Stimulated activated CD4-positive, alpha-beta T cell treated with anti-CD3 and anti-CD28 coated beads, Interleukin-2, amount 100 ng/mL, for 4 hours (primary cell): ENCODE data around the gene NAMPT.
"Not testable (repeated sequence)": the region's sequence is repeated elsewhere in the genome, so short reads cannot be mapped to it uniquely, and the experiment has no call there.

Experiments
- DNase-seq: peaks from one replicate; pipeline ENCODE4 v3.0.0-alpha.2; 2020; ENCODE audit warnings: low read depth

The NAMPT gene

DNA sequence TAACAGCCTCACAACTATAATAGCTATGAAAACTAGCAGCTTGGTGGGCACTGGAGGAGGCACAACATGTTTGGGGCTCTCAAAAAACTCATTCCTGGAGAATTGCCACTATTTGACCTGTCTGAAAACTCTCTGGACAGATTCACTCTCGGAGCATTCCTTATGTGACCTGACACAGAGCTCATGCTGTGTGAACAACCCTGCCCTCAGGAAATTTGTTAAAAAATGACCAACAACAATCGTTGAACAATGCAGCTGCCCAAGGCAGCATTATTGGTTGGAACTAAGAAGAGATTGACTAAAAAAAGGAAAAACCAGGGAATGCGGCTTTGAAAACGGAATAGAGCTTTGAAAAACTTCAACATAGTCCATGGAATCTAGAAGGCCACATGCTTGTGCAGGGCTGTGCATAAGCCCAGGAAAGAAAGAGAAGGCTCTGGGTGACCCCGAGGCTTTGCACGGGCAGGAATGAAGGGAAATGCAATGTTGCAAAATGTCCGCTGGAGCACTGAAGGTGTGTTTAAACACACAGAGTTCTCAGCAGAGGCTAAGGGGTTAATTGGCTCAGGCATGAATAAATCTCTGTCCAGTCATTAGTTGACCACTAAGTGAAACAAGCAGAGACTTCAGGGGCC is 52.8 kb downstream of the NAMPT start:
- DNase-seq, result no peak

DNA sequence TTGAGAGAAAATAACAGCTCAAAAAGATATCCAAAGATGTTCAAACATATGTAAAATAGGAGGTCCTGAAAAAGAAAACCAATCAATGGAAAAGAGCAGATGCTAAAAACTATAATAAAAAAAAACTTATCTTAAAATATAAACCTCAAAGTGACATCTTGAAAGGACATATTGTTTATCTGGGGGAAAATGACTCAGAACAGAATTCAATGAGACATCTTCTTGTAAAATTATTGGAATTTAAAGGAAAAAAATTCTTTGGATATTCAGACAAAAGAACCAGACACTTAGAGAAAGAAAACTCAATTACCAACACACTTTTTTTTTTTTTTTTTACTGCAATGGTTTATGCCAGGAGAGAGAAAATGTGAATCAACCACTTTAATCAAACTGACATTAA is 58.9 kb downstream of the NAMPT start:
- no peak for DNase-seq

DNA sequence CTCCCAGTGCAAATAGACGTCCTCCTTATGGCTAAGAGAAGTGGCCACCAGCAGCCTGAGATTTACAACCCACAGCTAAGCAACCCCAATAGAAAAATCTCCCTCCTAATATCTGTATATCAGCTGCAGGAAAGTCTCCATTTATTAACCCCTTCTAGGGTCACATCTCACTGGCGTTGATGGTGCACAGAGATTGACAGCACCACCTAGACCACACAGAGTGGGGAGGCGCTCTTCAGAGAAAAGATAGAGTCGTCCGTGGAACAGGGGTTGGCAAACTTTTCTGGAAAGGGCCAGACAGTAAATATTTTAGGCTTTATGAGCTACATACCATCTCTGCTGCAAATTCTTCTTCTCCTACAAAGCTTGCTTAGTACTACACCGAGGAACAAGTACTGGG is 60.0 kb downstream of the NAMPT start:
- DNase-seq, result no peak

DNA sequence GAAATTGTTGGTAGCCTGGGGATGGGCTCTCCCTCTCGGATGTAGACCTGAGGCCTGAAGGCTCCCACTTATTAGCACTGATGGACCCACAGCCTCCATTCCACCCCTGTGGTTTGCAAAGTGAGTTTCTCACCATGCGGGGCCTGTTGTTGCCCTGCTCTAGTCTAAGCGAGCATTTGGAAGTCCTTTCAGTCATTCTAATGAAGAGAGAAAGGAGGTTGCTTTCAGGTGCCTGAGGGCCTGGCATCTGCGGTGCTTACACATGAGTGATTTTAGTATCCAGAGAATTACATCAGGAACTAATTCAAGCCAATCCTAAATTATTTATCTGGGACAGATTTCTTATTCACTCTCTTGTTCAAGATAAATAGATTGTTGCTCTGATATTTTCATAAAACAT is 61.6 kb downstream of the NAMPT start:
- no peak for DNase-seq

DNA sequence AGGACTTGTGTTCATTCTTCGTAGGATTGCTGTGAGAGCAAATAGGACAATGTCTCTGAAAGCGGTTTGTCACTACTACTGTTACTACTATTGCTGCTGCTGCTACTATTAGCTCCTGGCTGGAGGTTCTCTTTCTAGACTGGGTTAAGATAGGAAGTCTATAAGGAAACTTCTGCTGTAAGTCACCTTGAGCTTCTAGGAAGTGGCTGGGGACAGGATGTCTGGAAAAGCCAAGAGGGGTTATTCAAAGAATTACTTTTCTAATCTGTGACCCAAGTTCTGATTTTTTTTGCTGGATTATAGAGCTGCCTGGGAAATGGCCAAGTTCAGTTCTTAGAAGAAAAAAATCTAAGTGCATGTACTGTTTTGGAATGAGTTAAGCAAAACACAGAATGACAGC is 62.2 kb downstream of the NAMPT start:
- no peak for DNase-seq

DNA sequence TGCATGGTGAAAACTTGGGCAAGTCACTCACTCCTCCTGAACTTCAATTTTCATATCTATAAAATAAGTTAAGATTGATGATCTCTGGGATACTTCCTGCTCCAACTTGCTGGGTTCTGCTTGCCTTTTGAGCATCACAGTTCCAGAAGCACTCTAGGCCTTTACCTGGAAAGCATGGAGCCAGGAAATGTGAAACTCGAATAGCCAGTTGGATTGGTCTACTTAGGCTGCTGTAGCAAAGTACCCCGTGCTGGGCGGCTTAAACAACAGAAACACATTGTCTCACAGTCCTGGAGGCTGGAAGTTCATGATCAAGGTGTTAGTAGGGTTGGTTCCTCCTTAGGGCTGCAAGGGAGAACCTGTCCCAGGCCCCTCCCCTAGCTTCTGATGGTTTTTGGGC is 64.5 kb downstream of the NAMPT start:
- DNase-seq, result no peak

DNA sequence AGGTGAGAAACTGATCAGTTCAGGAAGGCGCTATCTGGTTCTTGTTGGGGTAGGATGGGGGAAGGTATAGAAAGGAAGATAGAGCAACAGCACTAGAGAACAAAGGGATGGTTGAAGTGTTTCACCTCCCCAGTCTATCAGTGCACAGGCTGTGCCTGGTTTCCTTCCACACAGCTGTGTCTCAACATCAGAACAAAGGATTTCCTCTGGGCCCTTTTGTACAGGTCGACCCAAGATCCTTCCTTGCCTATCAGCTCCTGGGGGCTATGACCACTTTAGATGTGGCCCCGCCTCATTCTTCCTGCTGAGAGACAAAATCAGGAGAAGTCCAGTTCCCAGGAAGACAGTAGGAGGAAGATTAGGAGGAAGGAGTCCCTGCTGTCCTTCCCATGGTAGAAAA is 65.6 kb downstream of the NAMPT start:
- DNase-seq, result no peak

DNA sequence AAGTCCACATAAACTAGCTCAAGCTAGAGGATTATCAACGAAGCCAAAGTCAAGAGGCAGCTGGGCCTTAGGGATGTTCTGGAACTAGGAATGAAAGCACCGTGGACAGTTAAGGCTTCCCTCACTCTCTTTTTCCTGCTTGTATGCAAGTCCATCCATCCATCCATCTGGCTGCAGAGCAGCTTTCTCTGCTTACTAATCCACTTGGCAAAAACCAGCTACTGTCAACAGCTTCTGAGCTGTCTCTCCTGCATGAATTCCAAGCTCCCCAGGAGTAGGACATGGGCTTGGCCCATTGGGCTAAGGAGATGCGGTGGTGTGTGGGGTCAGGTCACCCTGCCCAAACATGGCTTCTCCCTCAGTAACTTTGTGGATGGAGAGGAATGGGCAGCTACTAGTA is 66.2 kb downstream of the NAMPT start:
- DNase-seq, result no peak

DNA sequence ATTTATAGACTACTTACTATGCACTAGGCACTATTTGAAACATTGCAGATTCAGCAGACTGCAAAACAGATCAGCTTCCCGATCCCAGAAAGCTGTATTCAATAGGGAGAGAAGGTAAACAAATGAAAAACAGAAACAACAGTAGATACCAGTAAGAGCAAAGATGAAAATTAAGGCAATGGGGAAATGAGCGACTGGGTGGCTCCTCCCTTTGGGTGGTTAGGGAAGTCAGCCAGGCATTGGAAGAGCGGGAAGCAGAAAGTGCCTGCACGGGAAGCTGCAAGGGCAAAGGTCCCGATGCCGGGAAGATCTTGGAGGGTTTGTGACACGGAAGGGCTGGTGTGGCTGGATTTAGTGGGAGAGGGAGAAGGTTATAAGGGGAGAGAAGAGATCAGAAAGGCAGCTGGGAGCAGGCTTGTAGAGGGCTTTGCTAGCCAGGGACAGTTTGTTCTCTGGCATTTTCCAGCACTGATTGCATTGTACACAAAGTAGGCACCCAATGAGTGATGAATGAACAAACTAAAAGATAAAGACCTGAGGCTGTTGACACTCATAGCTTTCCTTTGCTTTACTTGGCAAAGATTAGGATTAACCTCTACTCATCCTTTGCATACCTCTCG is 67.8 kb downstream of the NAMPT start:
- DNase-seq, result no peak

DNA sequence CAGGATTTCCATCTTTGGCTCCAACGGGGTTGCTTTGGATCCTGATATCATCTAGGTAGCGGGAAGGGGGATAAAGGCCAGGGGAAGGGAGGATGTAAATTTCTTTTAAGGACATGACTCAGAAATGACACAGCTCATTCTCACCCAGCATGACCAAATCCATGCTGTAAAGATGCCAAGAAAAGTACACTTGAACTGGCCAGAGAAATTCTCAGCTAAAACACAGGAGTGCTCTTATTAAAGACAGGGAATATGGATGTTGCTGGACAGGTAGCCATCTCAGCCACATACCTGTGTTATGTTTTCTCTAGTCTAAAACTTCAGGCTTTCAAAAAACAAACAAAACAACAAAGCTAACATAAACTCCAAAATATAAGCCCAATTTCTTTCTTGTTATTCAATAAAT is 68.3 kb downstream of the NAMPT start:
- DNase-seq, result no peak

DNA sequence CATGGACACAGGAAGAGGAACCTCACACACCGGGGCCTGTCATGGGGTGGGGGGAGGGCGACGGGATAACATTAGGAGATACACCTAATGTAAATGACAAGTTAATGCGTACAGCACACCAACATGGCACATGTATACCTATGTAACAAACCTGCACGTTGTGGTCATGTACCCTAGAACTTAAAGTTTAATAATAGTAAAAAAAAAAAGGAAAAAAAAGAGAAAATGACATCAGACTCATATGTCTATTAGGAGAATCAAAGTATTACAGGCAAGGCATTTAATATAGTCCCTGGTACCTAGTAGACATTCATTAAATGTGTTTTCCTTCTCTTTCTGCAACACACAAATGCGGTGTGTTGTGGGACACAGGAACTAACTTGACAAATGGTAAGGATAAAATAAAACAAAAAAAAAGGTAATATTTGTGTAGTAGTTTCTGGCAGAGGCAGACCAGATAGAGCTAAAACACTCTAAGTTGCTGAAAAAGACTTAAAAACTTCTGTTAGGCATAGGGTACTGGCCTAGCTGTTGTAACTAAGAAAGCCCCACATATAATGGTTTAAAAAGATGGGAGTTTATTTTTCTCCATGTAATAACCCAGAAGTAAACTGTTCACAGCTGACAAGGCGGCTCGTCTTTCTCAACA is 68.8 kb downstream of the NAMPT start:
- no peak for DNase-seq

DNA sequence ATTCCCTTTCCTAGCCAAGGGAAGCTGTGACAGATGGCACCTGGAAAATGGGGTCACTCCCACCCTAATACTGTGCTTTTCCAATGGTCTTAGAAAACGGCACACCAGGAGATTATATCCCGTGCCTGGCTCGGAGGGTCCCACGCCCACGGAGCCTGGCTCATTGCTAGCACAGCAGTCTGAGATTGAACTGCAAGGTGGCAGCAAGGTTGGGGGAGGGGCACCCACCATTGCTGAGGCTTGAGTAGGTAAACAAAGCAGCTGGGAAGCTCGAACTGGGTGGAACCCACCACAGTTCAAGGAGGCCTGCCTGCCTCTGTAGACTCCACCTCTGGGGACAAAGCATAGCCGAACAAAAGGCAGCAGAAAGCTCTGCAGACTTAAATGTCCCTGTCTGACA is 75.8 kb downstream of the NAMPT start:
- DNase-seq, result not testable (repeated sequence)

DNA sequence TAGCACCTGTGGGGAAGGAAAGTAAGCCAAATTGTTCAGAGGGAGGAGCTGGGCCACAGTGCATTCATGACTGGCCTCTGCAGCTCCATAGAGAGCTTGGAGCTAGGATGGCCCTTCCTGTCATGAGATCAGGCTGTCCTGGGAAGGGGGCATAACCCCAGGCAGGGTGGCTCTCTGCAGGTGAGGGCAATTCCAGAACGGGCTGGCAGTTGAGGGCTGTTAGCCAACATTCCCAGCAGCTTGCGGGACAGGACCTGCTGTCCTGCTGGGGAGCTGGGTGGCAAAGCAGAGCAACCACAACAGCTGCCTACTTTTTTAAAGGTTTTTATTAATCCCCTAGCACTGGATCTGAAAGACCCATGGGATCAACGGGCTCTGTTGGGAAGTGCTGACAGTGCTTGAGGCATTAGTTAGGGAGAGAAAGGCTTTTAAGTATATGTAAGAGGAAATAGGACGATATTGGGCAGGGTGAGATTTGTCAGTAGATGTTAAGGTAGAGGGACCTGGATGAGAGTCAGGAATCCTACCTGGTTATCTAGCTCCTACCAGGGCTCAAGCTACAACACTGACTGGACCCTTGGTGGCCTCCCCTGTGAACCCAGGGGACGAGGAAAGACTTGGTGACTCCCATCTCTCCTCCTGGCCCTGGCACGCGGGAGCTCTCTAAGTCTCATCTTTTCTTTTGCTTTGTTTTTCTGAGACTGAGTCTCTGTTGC is 77.8 kb downstream of the NAMPT start:
- no peak for DNase-seq

DNA sequence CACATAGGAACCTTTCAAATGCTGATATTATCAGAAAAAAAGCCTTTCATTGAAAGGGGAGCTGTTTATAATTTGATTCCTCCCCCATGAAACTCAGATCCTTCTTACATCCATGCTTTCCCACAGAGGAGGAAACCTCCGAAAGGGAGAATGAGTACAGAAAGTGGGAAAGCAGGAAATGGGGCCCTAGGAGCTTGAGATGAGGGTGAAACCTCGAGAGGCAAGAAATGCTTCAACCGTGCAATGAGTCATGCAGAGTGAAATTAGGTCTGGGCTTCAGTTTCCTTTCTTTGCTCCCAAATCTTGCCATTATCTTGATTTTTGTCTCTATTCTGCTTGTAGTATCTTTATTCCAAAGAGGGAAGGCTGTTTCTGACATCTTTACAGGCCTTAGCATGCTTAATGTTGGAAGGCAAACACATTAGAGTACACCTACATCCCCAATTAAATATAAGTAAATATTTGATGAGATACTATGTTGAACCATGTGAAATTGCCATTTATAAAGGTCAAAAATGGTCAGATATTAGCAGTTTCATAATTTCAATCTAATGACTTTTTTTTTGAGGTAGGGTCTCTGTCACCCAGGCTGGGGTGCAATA is 79.1 kb downstream of the NAMPT start:
- DNase-seq, result no peak

DNA sequence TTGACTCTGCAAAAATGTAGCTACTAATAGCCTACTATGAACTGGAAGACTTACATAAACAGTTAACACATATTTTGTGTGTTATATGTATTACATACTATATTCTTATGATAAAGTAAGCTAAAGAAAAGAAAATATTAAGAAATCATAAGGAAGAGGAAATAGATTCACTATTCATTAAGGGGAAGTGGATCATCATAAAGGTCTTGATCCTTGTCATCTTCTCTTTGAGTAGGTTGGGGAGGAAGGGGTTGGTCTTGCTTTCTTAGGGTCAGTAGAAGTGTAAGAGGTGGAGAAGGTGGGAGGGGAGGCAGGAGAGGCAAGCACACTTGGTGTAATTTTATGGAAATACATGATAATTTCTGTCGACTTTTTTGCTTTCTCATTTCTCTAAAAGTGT is 81.3 kb downstream of the NAMPT start:
- DNase-seq, result no peak

DNA sequence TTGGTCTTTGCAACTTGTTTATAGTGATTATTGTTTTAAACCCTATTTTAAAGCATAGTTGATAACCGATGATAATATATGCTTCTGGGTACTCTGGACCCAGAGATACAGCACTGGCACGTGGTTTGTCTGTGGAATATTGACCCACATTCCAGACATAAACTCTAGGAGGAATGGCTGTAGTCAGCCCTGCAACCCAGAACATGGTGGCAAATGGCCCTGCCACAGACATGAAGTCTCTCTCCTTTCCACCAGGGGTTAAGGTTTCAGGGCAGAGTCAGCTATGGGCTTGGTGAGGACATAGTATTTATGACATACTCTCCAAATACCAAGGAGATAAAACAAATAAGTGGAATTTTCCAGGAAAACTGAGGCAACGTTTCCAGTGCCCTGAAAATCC is 83.6 kb downstream of the NAMPT start:
- no peak for DNase-seq

DNA sequence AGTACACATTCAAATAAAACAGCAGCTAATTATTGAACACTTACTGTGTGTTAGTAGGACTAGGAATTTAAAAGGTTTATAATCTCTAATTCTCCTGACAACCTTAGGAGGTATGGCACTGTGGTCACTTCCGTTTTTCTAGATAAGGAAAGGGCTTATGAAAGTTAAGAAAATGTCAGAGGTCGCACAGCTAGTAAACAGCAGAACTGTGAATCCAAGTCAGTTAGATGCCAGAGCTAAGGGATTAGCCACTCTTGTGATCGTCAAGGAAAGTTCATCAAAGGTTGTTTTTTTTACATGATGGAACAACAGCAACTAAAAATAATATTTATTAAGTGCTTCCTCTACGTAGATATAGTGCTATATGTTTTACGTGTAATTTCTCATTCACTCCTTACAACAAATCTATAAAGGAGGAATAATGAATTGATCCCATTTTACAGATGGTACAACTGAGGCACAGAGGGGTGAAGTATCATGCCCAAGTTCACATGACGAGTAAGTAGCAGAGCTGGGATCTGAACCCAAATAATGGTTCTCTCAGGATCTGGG is 84.9 kb downstream of the NAMPT start:
- no peak for DNase-seq

DNA sequence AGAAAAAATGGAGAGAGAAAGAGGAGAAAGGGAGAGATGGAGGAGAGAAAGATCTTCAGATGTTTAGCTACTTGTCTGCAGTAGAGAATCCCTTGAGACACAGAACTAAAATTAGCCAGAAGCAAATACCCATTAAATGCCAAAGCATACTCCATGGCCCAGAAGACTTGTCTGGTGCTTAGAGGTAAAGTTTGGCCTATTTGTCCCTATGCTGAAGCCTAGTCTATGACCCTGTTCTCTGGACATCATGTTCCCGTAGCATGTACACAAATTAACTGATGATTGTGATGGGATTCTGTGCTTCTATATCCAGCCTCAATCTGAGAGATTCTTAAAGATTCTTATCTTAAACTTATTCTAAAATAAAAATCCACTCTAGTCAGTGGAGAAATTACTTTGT is 85.8 kb downstream of the NAMPT start:
- DNase-seq, result no peak
